GM21529 (cell line): Measurements from ENCODE around the gene NBEA.
"Not testable (repeated sequence)": the region's sequence is repeated elsewhere in the genome, so short reads cannot be mapped to it uniquely, and the experiment has no call there.

ENCODE experiments used
- ATAC-seq: cut with Tn5 transposase; IDR thresholded peaks from one replicate; pipeline ENCODE4 v1.9.1; 2021; ENCODE audit not compliant: unreplicated experiment

Gene NBEA

DNA sequence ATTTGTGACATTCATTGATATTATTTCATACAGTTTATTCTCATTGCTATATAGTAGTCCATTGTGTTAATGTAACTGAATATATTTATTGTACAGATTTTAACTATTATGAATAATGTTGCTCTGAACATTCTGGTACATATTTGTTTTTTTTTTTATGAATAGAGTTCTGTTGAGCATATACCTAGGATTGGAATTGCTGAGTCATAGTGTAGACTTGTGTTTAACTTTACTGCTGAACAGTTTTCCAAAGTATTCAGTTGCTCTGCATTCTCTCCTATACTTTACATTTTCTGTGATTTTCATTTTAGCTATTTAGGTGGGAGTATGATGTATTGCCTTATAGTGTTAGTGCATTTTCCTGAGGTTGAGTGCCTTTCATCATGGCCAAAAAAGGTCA, 436.9 kb downstream of the NBEA start:
- no peak for ATAC-seq

DNA sequence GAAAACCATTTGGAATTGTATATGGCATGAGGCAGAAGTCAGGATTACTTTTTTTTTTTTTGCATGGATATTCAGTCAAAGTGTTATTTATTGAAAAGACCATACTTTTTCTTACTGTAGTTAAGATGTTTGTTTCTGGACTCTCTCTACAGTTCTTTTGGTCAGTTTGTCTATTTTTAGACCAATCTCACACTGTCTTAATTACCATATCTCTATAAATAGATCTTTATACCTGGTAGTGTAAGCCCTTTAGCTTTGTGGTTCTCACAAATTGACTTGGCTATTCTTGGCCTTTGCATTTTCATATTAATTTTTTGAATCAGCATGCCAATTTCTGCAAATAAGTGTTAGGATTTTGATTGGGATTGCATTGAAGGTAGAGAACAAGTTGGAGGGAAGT, 437.6 kb downstream of the NBEA start:
- ATAC-seq: no peak

DNA sequence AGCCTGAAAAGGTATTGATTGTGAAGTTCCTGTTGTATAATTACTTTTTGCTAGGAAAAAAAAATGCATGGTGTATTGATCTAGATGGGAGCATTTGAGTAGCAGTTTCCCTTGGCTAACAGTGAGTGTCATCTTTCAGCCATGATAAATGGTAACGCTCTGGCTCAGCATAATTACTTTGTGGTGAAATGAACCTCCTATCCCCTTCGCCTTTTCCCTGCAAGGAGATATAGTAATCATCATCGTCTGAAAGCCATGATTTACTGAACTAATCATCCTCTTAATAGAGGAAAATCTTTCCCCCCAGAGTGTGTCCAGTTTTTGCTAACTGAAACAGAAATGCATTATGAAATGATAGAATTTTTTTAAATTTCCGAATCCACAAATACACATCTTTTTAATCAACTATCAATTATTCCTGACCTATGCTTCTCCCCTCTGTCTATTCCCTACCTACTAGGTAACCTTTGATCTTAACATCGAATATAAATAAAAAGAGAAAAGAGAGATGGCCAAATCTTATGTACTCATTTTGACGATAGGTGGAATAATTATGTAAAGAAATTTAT, 445.7 kb downstream of the NBEA start:
- ATAC-seq: no peak

DNA sequence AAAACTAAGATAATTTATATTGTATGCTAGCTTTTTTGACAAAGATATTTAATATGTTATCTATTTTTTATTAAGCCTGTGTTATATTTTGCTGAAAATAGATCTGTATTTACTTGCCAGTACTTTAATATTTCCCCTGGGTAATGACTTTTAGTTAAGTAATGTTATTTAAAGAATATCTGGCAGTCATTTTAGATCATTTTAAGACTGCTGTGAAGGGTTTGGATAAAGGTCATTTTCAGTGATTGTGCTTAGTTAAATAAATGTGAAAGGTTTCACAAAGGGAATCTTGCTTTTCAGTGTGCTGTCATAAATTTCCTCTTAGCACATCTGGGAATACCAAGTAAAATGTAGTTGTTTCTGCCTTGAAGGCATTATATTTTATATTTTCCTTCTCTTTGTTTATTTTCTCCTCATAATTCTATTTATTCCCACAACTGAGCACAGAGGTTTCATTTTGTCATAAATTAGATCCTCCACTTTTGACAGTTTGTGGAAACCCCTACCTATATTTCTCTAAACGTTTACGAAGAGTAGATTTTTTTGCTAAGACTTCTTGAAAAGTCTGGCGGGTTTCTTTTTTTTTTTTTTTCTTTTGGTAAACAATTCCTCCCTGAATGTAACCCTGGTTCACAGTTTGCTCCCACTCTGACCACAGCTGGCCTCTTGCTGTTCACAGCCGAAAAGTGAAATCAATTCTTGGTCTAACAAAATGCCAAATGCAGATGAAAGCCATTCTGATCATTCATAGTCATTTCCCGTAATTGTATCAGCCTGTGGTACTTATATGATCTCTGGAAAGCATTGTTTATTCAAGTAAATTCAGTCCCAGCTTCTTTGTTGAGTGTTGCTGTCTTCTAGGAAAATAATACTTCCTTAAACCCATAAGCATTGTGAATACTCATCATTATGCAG, 446.6 kb downstream of the NBEA start:
- no peak for ATAC-seq

DNA sequence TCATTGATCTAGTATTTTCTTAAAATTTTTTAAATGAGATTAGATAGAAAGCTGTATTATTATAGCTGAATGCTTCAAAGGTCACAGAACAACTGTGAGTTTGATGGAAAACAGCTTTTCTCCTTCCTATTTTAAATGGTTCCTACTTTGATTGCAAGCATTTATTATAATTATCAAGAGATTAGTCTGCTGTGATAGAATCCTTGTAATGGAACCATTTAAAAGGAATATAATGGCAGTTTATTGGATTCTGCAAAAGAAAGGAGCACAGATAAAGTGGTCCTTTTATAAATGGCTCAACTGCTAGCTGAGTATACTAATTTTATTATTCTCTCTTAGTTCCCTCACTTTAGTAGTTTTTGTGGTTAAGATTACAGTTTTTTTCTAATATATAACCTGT, 447.5 kb downstream of the NBEA start:
- ATAC-seq: no peak

DNA sequence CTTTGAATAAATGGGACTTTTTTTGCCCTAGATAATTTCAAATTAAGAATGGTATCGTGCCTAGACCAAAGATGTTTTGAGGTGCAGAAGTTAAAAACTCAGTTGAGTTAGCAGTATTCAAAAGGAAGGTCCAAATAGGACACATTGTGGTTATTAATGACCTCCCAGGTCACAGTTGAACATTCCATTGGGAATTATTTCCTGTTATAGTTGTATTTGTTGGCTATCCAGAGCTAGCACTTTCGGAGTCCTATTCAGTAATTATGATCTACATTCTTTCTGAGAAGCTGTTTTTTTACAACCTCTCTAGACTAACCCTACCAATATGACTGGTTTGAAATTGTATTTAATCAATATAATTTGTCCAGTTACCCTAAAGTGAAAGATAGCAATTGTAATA, 450.7 kb downstream of the NBEA start:
- ATAC-seq: no peak

DNA sequence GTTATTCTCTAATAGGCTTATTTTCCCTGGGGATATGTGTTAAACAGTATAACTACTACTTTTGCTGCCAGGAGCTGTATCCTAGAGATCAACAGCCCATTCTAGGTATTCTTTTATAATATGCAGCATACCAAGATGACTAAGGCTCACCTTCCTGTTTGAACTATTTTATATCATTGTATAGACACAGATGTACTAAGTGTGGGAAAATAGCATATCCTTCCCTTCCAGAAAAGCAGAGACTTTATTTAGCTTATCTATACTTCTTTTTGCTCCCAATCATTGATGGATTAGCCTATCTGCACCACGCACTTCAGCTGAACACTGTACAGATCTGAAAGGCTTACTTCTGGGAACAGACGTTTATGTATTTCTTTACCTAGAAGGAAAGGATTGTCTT, 451.8 kb downstream of the NBEA start:
- ATAC-seq: no peak

DNA sequence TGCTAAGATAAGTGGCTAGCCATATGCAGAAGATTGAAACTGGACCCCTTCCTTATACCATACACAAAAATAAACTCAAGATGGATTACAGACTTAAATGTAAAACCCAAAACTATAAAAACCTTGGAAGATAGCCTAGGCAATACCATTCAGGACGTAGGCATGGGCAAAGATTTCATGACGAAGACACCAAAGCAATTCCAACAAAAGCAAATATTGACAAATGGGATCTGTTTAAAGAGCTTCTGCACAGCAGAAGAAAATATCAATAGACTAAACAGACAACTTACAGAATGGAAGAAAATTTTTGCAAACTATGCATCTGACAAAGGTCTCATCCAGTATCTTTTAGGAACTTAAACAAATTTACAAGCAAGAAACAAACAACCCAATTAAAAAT, 466.2 kb downstream of the NBEA start:
- ATAC-seq: not testable (repeated sequence)

DNA sequence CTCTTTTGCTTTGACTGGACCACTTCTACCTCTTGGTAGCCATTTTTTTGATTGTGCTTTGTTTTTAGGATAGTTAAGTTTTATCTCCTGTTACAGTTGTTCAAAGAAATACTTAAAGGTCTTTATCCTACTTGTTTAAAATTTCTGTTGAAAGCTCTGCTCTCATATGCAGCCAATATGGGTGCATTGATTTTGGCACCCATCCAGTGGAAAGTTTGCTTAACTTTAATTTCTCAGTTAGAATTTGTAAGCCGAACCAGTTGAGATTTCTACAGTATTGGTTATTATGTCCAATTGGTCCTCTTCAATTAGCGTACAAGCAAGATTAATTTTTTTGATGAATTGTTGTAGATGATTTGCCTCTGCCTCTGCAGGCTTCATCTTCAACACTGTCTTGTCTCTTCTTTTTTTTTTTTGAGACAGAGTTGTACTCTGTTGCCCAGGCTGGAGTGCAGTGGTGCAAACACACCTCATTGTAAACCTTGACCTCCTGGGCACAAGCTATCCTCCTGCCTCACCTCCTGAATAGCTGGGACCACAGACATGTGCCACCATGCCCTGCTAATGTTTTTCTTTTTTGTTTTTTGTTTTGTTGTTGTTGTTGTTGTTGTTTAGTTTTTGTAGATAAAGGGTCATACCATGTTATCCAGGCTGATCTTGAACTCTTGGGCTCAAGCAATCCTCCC, 469.1 kb downstream of the NBEA start:
- ATAC-seq: no peak

DNA sequence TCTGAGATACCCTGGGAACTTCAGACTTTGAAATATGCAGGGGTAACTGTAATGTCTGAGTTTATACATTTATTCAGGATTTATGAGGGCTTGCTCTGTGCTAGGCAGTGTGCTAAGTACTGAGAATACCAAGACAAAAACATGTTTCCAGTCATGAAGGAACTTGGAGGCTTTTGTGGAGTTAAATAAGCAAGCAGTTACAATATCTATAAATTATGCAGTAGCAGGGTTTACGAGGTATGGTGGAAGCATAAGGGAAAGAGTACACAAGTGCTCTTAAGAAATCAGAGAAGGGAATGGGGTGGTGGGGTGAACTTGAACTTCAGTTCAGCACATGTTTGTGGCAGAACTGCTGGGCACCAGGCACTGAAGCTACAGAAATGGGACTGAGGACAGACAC, 506.4 kb downstream of the NBEA start:
- no peak for ATAC-seq

DNA sequence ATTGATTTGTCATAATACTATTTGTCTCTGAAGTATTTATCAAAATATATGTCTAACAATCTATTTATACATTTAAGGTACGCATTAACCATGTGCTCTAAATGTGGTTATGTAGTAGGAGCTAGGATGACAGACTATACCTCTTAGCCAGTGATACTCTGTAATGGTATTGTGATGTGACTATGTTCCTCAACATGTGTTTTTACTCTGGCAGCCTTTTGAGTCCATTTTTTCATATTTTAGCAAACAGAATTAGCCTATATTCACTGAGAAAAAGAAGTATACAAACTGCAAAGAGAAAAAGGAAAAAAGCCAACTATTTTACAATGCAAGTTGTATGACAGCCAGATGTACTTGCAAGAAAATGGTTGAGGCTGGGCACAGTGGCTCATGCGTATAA, 507.8 kb downstream of the NBEA start:
- no peak for ATAC-seq

DNA sequence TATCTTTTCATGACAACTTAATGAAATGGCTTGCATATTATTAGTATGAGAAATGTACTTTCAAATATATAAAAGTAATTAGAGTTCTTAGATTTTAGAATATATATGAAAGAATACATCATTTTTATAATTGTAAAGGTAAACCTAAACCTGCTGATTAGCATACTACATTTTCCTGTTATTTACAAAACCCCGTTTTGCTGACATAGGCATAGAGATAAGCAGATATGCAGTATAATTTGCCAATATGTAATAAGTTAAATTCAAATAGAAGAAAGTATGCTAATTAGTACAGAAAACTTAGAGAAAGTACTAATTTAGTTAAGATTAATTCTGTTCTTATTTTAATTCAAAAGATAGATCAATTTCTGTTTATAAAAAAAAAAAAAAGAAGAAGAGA, 513.0 kb downstream of the NBEA start:
- ATAC-seq: no peak

DNA sequence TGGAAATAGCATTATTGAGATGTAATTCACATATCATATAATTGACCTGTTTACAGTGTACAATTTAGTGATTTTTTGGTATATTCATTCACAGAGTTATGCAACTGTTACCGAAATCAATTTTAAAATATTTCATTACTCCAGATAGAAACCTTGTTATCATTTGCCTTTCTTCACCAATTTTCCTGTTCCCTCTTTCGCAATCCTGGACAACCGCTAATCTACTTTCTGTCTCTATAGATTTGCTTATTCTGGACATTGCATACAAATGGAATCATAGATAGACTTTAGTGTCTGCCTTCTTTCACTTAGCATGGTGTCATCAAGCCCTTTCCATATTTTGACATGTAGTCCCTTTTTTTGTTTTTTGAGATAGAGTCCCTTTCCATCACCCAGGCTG, 515.2 kb downstream of the NBEA start:
- ATAC-seq: no peak

DNA sequence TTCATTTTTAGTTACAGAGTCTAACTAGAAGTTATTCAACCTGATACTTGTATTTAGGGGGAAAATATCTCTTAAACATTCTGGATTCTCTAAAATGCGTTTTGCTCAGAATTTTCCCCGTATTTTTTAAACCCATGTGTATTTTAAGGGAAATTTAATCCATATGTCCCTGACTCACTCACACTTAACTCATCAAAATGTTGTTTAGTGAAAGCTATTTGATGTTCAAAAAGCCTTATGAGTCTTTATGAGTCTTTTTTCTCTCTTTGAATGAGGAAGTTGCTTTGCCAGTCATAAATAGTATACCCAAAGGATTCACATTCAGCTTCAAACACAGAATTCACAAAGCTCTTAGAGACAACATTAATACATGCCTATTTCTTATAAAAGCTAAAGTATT, 518.0 kb downstream of the NBEA start:
- ATAC-seq: no peak

DNA sequence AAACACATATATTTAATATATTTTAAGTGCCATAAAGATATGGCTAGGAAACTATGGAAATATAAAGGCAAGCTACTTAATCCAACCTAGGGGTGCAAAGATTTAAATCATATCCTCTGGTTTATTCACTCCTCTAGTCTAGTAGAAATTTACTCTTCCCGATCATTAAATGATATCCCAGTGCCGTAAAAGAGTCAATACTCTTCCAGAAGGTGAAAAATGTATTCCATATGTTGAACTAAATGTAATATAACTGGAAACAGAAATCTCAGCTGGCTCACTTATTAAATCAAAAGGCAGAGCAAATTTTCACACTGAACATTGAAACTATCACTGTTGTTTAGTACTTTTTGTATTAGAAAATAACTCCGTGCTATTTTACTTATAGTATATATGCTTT, 523.3 kb downstream of the NBEA start:
- no peak for ATAC-seq

DNA sequence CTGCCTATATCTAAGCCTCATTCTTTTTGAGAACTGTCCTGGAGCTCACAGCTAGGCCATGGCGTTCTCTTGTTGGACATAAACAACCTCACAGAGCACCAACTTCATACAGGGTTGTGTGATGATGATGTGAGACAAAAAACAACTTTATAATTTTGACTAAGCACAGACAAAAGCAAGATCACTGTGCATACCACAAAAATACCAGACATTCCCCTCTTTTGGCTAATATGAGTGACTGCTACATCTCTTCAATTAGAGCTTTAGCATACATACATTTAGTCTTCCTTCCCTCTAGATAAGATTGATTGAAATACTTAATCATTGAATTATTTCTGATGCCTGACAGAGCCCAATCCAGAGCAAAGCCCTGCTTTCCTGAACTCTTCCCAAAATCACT, 526.1 kb downstream of the NBEA start:
- ATAC-seq: no peak

DNA sequence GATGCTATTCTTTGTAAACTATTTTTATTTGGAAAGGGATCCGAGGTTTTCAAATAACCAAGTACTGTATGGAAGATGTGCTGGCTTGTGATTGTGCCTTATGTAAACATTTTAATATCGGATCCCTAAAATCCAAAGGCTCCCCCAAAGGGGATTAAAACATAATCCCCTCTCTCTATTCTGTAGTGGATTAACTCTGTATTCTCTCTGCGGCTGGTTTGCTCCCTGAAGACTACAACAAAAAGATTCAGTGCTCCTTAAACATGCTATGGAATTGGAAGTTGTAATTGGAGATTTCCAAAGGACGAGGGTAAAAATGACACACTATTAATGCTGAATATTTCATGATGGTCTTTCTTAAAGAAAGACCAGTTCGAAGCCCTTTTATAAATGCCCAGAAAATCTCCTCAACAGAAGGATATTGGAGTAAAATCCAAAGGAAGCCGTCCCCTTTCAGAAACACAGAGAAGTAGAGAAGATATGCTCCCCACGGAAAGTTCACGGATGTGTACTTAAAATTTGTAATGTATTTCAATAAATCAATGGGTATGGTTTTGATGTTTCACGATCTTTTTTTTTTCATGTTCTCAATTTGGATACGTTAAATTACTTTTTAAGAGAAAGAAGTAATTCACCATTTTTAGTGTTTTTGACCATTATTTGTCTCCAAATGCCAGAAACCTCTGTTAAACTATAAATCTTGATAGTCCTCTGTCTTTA, 527.9 kb downstream of the NBEA start:
- no peak for ATAC-seq

DNA sequence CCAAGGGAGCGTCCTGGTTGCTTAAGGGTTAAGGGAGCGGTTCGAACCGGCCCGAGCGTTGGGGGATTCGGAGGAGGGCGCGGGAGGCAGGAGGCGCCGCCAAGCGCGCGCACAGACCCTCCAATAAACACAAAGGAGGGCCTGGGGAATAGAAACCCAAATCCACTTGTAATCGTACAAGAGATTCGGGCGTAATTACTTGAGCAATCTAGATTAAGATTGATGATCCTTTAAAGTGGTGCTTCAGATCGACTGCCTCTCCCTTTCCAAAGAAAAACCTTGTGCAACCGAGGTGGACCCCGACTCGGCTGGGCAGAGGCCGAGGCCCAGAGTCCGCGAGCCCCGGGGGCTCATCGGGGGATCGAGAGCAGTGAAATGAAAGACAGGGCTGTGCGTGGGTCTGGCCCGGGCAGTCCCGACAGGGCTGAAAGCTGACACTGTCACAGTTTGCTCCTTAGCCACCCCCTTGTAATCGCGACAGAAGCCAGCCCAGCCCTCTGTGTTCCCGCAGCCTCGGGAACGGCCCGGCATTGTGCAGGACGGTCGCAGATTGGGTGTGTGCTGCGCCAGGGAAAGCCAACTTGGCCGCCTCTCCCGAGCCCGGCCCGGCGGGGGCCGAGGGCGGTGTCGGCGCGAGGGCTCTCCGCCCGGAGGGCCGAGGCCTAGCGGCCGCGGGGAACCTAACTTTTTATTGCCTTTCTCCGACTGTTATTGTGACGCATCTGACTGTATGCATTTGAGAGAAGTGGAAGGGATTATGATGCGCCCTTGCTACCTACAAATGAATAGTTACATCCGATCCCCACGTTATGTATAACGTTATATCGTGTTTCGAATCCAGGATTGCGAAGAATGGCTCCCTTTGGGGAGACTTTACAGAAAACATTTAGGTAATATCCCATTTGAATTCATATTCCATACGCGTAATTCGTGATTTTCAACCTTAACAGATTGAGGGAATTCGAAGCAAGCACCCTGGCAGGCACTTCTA, 528.9 kb downstream of the NBEA start:
- ATAC-seq: no peak

DNA sequence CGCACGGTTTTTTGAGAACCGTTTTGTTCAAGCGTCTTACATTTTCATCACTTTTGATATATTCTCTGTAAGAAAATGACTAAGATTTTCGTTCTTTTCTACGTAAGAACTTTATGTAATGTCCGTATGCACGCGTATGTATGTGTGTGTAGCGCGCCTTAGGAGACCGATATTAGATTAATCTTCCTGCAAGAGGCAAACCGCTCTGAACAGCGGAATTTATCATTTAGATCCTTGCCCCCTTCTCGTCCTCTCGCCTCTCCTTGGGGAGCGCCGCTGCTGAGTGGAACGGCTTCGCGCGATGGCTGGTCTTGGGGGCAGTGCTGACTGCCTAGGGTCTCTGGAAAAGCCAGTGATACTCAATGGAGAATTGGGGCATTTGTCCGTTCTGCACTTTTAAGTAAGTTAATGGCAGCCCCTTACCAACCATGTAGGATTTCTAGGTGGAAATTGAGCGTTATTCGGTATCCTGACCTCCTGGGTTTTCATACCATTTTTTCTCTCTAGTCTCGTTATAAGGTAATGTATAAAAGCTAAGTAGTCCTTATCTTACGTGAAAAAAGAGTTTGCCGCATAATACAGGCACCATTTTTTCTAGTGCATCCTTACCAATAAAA, 529.7 kb downstream of the NBEA start:
- ATAC-seq: no peak

DNA sequence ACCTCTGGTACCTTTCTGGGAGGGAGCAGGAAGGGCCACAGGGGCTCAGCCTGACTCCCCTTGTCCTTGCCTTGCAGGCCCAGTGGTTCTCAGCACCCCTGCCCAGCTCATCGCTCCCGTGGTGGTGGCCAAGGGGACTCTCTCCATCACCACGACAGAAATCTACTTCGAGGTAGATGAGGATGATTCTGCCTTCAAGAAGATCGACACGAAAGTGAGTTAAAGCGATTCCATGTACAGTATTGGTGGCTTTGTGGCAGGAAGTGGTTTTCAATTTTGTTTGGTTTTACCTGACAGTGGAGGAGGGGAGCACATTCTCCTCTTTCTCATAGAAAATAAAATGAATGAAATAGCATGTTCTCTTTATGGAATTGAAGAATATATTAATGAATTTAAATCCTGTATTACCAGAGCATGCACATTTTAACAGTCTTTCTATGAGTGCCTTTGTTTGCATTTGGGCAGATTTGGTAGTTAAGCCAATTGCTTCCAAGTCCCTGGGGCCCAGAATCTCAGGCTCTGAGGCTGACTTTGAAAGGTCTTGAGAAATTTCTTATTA, 530.3 kb downstream of the NBEA start:
- no peak for ATAC-seq
